ENCODE data around the gene DLST. TPM values are rescaled to one million over a fixed set of nuclear protein-coding genes. Genes with fewer than 3 reads are reported as not detected.

DLST gene
- total RNA-seq, 1 donor from 2014 or later: 48.2 TPM

DNA sequence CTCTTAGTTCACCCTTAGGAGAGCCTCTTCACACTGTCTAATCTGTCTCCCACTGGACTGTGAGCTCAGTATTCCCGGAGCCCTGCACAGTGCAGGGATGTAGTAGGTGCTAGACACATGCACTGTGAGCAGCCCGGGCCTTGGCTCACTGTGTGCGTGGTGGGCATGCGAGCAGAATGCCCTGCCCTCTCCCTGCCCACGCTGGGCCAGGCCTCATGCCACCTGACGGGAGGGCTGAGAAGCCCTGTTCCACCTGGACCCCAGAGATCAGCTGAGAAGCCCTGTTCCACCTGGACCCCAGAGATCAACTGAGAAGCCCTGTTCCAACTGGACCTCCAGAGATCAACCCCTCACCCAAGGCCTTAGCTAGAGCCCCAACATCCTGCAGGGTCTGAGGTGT lies 30.4 kb downstream of the DLST start:
- Histone ChIP-seq H3K27me3 (ENCODE audit: control insufficient read depth, insufficient read depth, low read length) (no peaks in the 10 kb centered on the region), H3K36me3 (ENCODE audit: control insufficient read depth, insufficient read depth, low read length) (no peaks in the 10 kb centered on the region), H3K4me3 (ENCODE audit: low read depth, low read length) (no peak overlapping the region)
- TF ChIP-seq, protein P1, sequence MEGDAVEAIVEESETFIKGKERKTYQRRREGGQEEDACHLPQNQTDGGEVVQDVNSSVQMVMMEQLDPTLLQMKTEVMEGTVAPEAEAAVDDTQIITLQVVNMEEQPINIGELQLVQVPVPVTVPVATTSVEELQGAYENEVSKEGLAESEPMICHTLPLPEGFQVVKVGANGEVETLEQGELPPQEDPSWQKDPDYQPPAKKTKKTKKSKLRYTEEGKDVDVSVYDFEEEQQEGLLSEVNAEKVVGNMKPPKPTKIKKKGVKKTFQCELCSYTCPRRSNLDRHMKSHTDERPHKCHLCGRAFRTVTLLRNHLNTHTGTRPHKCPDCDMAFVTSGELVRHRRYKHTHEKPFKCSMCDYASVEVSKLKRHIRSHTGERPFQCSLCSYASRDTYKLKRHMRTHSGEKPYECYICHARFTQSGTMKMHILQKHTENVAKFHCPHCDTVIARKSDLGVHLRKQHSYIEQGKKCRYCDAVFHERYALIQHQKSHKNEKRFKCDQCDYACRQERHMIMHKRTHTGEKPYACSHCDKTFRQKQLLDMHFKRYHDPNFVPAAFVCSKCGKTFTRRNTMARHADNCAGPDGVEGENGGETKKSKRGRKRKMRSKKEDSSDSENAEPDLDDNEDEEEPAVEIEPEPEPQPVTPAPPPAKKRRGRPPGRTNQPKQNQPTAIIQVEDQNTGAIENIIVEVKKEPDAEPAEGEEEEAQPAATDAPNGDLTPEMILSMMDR (IDR thresholded peaks at IDR 0.05; ENCODE audit: insufficient read depth, low read length, severe bottlenecking): no peak
- FAIRE-seq (no peak), DNase-seq (ENCODE audit: low read depth) (no peak)

DNA sequence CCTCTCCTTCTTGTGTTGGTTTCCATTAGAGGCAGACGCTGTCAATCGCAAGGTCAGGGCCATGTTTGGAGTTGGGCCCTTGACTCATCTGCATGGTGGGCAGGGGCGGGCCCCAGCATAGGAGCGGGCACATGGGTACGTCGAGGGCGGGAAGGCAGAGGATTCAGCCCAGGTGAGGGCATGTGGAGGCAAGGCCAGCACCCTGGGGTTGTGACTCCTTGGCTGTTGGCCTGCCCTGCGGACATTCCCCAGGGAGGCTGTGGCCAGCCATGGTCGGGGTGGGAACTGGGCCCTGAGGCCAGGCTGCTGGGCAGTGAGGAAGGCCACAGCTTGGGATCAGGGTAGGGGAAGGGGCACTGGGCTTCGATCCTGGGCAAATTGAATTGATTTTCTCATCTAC lies 31.1 kb downstream of the DLST start:
- TF ChIP-seq, protein P1 (IDR thresholded peaks at IDR 0.05; ENCODE audit: insufficient read depth, low read length, severe bottlenecking): no peak
- Histone ChIP-seq H3K36me3 (ENCODE audit: control insufficient read depth, insufficient read depth, low read length) (no peaks in the 10 kb centered on the region), H3K4me3 (ENCODE audit: low read depth, low read length) (no peak overlapping the region), H3K27me3 (ENCODE audit: control insufficient read depth, insufficient read depth, low read length) (no peaks in the 10 kb centered on the region)
- no peak for FAIRE-seq
- DNase-seq (ENCODE audit: low read depth): no peak

DNA sequence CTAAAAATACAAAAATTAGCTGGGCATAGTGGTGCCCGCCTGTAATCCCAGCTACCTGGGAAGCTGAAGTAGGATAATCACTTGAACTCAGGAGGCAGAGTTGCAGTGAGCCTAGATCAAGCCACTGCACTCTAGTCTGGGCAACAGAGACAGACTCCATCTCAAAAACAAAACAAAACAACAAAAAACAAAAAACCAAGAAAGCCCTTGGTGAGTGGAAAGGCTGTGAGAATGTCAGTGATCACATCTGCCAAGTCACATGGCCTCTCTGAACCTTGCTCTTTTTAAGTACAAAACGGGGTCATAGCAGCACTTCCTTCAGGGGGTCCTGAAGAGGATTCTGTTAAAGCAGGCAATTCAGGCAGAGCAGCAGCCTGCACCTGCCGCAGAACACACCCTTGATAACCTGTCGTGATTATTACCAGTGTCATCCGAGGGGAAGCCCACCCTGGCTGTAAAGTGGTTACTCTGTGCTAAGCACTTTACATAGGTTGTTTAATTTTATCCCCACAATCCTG lies 31.7 kb downstream of the DLST start:
- TF ChIP-seq, protein P1 (IDR thresholded peaks at IDR 0.05; ENCODE audit: insufficient read depth, low read length, severe bottlenecking): no peak
- no peak for DNase-seq (ENCODE audit: low read depth)
- no peak for FAIRE-seq

DNA sequence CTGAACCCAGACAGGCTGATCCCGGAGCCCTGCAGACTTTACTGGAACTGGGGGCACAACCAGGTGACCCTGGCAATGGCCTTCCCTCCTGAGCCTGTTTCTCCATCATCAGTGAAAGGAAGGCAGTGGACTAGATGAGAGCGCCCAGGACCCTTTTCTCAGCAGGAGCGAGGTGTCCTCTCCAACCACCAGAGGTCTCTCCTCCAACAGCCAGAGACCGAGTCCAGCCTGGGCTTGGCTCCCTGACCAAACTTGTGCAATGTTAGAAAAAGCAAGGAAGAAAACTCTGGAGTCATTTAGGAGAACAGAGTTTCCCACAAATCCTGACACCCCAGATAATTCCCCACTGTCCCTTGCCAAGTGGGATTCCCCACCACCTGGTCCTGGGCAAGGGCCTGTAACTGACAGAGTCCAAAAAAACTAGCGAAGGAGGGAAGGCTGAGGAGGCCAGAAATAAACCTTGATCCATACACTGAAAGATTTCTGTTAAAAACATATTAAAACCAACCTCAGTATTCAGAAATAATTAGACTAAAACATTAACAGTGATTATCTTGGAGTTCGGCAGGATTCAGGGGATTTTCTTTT lies 32.4 kb downstream of the DLST start:
- Histone ChIP-seq H3K4me3 (ENCODE audit: low read depth, low read length) (no peak overlapping the region), H3K27me3 (ENCODE audit: control insufficient read depth, insufficient read depth, low read length) (no peaks in the 10 kb centered on the region), H3K36me3 (ENCODE audit: control insufficient read depth, insufficient read depth, low read length) (no peaks in the 10 kb centered on the region)
- no peak for FAIRE-seq
- peak; percentile 55 for DNase-seq (ENCODE audit: low read depth)
- TF ChIP-seq, protein P1 (IDR thresholded peaks at IDR 0.05; ENCODE audit: insufficient read depth, low read length, severe bottlenecking): peak; percentile 85

More for the DNA sequence above, 31.7 kb downstream of the DLST start:
- Histone ChIP-seq H3K27me3 (ENCODE audit: control insufficient read depth, insufficient read depth, low read length) (no peaks in the 10 kb centered on the region), H3K4me3 (ENCODE audit: low read depth, low read length) (no peak overlapping the region), H3K36me3 (ENCODE audit: control insufficient read depth, insufficient read depth, low read length) (no peaks in the 10 kb centered on the region)

DNA sequence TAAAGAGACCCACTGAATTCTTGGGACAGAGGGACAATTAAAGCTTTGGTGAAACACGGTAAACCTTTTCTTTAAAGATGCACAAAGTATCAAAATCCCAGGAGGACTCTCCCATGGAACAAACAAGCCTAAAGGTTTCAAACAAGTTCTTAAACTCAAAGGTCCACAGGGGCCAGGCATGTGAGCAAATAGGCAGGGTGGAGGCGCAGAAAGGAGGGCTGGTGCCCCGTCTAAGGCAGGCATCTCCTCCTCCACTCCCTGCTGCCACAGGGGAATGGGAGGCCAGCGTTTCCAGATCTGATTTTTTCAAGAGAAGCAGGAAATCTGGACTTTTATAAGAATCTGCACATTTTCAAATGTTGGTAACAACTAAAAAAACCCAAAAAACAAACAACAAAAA lies 33.7 kb downstream of the DLST start:
- no peak overlapping the region for H3K4me3 ChIP-seq (ENCODE audit: low read depth, low read length)
- TF ChIP-seq, protein P1 (IDR thresholded peaks at IDR 0.05; ENCODE audit: insufficient read depth, low read length, severe bottlenecking): no peak
- no peaks in the 10 kb centered on the region for H3K27me3 ChIP-seq (ENCODE audit: control insufficient read depth, insufficient read depth, low read length)
- FAIRE-seq: no peak
- no peak for DNase-seq (ENCODE audit: low read depth)
- H3K36me3 ChIP-seq (ENCODE audit: control insufficient read depth, insufficient read depth, low read length): no peaks in the 10 kb centered on the region

DNA sequence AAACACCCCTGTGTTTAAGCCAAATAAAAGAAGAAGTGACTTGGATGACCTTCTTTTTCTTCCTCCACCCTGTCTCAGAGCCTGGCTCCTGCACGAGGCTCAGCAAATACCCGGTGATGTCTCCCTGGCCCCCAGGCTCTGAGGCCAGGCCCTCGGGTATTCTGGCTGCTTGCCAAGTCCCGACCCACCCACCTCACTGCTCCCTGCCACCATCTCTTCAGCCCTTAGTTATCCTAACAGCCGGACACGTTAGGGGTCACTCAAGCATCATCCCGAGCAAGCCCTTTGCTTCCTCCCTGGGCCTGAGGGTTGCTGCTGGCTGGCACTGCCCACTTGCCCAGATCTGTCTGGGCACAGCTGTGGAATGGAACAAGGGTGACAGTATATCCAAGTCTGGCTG lies 34.1 kb downstream of the DLST start:
- no peaks in the 10 kb centered on the region for H3K36me3 ChIP-seq (ENCODE audit: control insufficient read depth, insufficient read depth, low read length)
- FAIRE-seq: no peak
- DNase-seq (ENCODE audit: low read depth): no peak

More for the DNA sequence above, 34.1 kb downstream of the DLST start:
- H3K4me3 ChIP-seq (ENCODE audit: low read depth, low read length): no peak overlapping the region
- TF ChIP-seq, protein P1 (IDR thresholded peaks at IDR 0.05; ENCODE audit: insufficient read depth, low read length, severe bottlenecking): no peak
- no peaks in the 10 kb centered on the region for H3K27me3 ChIP-seq (ENCODE audit: control insufficient read depth, insufficient read depth, low read length)
